ENCODE data around the gene CMTR1. TPM values are rescaled to one million over a fixed set of nuclear protein-coding genes. Genes with fewer than 3 reads are reported as not detected.

Gene CMTR1
- total and polyA plus RNA-seq, 8 donors = 13.4 to 31.0 (median 17.2) TPM

DNA sequence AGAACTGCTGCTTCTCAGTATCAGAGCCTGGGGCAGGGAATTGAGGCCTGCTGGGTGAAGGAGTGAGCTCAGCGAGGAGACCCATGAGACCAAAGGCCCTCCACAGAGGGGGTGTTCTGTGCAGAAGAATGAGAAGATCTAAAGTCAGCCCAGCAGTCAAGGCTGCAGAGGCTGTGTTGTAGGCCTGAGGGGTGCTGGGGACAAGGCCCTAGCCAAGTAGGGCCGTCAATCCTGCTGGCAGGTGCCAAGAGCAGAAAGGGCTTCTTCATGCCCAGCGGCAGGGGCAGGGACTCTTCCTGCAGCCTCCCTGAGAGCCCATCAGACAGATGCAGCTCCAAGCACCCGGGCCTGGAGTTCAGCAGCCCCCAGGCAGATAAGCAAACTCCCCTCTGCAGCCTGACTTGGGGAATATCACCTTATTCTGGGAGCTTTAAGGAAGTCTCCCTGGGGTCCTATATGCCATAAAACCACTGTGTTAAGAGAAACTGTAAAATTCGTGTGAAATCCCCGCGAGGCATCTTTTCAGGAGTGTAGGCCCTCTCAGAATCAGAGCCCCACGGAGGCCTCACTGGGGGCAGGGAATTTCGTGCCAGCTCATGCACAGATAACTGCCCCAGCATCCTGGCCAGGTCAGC lies 57.6 kb downstream of the CMTR1 start:
- Histone ChIP-seq H3K27ac (no peak overlapping the region), H3K36me3 (no peaks in the 10 kb centered on the region), H3K4me1 (no peaks in the 10 kb centered on the region), H3K9me3 (no peaks in the 10 kb centered on the region), H3K4me3 (no peak overlapping the region), H3K27me3 (no peaks in the 10 kb centered on the region)
- ATAC-seq (no peak), FAIRE-seq (no peak), DNase-seq (peak in 1 of 6 donors; percentile 32)
- intact Hi-C loops (cut with DNase I) = no loop called here
- TF ChIP-seq CTCF (IDR thresholded peaks at IDR 0.05) = no peak
- 75 to 78% methylated on average over 9 of the region's 9 CpGs for WGBS, 2 donors

GRCh38 chr6:37491171-37491829 lies 58.3 kb downstream of the CMTR1 start:
- H3K27me3 ChIP-seq = no peaks in the 10 kb centered on the region
- H3K9me3 ChIP-seq = no peaks in the 10 kb centered on the region
- DNase-seq (peak in 1 of 6 donors; percentile 44), FAIRE-seq (no peak), ATAC-seq (peak in 2 of 4 donors; percentile 15 to 36)
- intact Hi-C loops (cut with DNase I) = no loop called here
- no peaks in the 10 kb centered on the region for H3K36me3 ChIP-seq
- no peaks in the 10 kb centered on the region for H3K4me1 ChIP-seq
- H3K27ac ChIP-seq = no peak overlapping the region
- TF ChIP-seq CTCF (IDR thresholded peaks at IDR 0.05) = no peak
- WGBS, 2 donors = 57 to 64% methylated on average over 12 of the region's 12 CpGs
- H3K4me3 ChIP-seq = no peak overlapping the region

- 71 to 82% methylated on average over 5 of the region's 5 CpGs for WGBS, 2 donors
- no peak for ATAC-seq
- no peak overlapping the region for H3K4me3 ChIP-seq
- intact Hi-C loops (cut with DNase I) = no loop called here
- peak in 1 of 6 donors; percentile 25 for DNase-seq
- H3K9me3 ChIP-seq = no peaks in the 10 kb centered on the region
- no peaks in the 10 kb centered on the region for H3K4me1 ChIP-seq
- H3K27ac ChIP-seq = no peak overlapping the region
- no peaks in the 10 kb centered on the region for H3K36me3 ChIP-seq
- FAIRE-seq = no peak
- H3K27me3 ChIP-seq = no peaks in the 10 kb centered on the region
- TF ChIP-seq CTCF (IDR thresholded peaks at IDR 0.05) = no peak
These were observed 58.8 kb downstream of the CMTR1 start for GRCh38 chr6:37491830-37492208.

DNA sequence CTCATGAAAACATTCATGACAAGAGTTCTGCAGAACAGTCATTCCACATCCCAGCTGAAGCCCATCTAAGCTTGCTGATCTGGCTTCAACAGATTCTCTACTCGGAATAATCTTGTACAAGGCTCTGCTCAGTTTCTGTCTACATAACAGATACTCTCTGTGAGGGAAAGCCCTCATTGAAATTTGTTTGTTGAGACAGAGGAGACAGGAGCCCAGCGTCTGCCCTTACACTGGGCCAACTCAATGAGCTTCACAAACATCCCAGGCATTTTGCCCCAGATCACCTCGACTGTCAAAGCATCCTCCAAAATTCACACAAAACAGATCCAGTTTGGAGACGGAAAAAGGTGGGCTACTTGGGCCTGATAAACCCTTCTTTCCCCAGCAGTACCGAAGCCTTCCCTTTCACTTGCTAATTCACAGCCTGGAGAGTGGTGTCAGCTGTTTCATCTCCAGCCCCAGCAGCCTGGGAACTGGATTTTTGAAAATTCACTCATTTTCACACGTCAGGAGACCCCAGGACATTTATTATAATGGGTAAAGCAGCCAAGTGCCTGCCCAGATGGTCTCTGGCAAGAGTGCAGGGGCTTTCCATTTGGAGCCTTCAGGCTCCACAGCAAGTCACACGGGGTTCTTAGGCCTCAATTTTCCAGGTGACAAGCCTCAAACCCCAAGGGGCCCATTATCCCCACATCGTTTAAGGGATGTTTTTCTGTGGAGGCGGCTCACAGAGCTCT lies 59.4 kb downstream of the CMTR1 start:
- Histone ChIP-seq H3K4me1 (no peaks in the 10 kb centered on the region), H3K27me3 (no peaks in the 10 kb centered on the region), H3K36me3 (no peaks in the 10 kb centered on the region), H3K27ac (no peak overlapping the region), H3K4me3 (no peak overlapping the region), H3K9me3 (no peaks in the 10 kb centered on the region)
- 63 to 74% methylated on average over 9 of the region's 9 CpGs for WGBS, 2 donors
- no peak for TF ChIP-seq CTCF (IDR thresholded peaks at IDR 0.05)
- DNase-seq (no peak), ATAC-seq (no peak), FAIRE-seq (no peak)
- intact Hi-C loops (cut with DNase I) = no loop called here

All from pancreas (tissue), 10 donors.